MM.1S (cell line): ENCODE data around the gene WDR1.

ENCODE experiments used
- CTCF ChIP-seq: fragments of 300-600 bp; sonication (generic); IDR thresholded peaks from 2 replicates; pipeline ENCODE4 v1.5.1; 2016; ENCODE audit warnings: antibody characterized with exemption, low read length, mixed read lengths
- EZH2 ChIP-seq: fragments of 300-600 bp; sonication (generic); optimal IDR thresholded peaks from 2 replicates; pipeline ENCODE3; 2017; ENCODE audit warnings: low read depth, mild to moderate bottlenecking, antibody characterized with exemption, low read length, mixed read lengths

- TF ChIP-seq CTCF: no peak
- no peak for TF ChIP-seq EZH2
These were observed 23.9 kb downstream of the WDR1 start for GRCh38 chr4:10092481-10093270.
